ENCODE data around the gene OMA1.
A peak's percentile ranks its signal among the peaks of the same experiment; 100 is the strongest.
"Not testable (repeated sequence)": the region's sequence is repeated elsewhere in the genome, so short reads cannot be mapped to it uniquely, and the experiment has no call there.

Gene OMA1

DNA sequence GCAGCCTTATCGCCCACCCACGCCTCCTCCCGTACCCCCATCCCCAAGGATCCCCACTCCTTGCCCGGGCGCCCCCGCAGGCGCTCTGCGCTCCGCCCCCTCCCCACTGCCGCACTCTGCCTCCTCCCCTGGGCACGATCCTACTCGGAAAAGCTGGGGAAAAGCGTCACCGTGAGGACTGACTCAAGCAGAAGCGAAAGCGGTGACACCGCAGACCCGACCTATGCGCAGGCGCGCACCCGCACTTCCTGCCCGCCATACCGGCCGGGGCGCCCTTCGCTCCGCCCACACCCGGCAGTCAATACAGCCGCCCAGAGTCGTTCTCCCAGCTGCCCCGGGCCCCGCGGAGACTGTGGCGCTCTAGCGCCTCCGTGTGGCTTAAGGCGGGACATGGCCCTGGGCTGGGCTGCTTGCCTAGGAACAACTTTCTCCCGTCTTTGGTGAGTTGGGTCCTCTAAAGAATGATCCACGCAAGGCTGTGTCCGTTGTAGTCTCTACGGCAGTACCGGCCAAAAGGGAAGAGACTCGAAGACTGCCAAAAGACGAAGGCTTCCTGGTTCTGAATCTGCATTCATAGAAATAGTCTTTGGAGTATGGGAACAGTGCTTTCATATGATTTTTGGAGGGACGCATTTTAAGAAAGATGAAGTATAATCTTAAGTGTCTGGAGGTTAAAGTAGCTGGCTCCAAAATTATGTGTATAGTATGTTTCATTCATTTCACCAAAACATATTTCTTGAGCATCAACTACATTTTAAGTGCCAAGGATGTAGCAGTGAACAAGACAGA lies at the start of gene OMA1:
OMA1 (minus strand) TSS at position 207 of the 789 bp plus-strand sequence. CDS start 7,432 bp downstream, outside the sequence.
- DNase-seq: peak; percentile 96

GRCh38 chr1:58594546-58594945 lies 48.0 kb upstream of the OMA1 start:
- DNase-seq: no peak

DNA sequence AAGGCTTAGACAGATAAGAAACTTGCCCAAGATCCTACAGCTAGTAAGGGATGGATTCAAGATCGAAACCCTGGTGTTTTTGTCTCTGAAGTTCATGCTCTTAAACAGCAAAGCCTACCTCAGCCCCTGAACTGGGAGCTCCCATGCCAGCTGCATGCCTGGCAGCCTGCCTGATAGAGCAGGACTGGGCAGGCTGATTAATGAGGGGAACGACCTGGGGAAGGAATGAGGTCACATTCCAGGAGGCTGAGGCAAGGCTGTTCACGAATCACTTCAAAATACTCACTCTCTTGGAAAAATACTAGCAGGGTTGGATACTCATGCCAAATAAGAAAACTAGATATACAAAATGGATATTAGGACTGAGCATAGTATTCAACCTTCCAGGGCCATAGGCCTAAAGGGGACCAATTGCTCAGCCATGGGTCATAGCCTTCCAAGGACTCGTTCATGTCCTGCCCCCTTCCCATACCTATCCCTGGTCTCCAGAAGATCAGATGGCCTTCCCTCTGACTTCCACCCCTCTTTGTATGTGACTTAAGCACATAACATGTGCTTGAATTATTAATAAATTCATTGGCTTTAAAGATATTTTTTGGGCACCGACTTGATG lies 46.1 kb upstream of the OMA1 start:
- no peak for DNase-seq

DNA sequence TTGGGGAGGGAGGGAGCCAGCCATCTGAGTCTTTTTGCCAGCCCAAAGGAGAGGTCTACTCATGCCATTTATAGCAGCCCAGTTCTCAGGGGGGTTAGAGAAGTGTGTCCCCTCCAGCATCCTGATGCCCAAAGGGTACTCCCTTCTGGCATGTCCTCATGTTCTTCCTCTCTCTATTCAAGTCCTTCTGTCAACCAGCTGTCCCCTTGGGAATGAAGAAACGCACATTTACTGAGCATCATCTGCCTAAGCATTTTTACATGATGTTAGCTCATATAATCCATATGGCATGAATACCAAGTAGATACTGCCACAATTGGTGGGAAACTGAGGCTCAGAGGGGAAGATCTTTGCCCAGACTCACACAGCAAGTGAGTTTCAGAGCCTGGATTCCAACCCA lies 45.3 kb upstream of the OMA1 start:
- no peak for DNase-seq

DNA sequence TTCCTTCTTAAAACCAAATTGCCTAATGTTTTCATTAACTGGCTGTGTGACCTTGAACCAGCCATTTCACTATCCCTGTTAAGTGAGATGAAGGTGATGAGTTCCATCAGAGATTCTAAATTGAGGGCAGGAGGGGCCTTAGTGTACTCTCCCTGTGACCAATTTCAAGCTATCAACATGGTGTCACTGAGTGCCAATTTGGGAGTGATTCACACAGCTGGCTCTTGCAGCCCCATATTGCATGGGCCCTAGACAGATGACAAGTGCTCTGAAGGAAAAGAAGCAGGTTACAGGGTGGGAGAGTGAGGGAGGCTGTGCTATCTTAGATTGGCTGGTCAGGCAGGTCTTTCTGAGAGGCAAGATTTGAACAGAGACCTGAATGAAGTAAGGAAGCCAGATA lies 43.5 kb upstream of the OMA1 start:
- no peak for DNase-seq

DNA sequence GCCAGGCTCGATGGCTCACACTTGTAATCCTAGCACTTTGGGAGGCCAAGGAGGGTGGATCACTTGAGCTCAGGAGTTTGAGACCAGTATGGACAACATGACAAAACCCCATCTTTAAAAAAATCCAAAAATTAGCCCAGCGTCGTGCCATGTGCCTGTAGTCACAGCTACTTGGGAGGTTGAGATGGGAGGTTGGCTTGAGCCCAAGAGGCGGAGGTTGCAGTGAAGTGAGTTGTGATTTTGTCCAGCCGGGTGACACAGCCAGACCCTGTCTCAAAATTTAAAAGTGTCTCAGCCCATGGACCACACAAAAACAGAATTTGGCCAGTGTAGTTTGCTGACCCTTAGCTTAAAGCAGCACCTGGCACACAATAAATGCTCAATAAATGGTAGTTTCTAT lies 41.9 kb upstream of the OMA1 start:
- DNase-seq: no peak

- DNase-seq: no peak
Observed at GRCh38 chr1:58587667-58588066, 41.1 kb upstream of the OMA1 start.

GRCh38 chr1:58586271-58586670 lies 39.7 kb upstream of the OMA1 start:
- no peak for DNase-seq

- no peak for DNase-seq
Observed at GRCh38 chr1:58585581-58586151, 39.1 kb upstream of the OMA1 start.

DNA sequence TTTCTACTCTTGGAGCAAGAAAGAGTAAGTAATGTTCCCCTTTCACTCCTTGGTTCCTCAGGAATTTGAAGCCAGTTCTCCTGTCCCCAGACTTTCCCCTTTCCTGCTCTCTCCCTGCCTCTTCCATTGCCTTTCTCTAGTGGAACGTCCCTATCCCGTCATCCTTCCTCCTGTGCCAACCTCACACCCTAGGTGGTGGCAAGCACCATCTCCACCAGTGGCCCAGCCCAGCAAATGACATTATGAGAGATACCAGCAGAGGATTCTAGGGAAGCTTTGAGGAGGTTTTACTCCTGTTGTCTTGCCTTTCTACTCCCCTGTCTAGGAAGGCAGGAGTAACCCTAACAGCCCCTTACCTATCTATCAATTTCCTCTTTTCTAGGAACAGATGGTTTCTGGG lies 38.6 kb upstream of the OMA1 start:
- DNase-seq: no peak

DNA sequence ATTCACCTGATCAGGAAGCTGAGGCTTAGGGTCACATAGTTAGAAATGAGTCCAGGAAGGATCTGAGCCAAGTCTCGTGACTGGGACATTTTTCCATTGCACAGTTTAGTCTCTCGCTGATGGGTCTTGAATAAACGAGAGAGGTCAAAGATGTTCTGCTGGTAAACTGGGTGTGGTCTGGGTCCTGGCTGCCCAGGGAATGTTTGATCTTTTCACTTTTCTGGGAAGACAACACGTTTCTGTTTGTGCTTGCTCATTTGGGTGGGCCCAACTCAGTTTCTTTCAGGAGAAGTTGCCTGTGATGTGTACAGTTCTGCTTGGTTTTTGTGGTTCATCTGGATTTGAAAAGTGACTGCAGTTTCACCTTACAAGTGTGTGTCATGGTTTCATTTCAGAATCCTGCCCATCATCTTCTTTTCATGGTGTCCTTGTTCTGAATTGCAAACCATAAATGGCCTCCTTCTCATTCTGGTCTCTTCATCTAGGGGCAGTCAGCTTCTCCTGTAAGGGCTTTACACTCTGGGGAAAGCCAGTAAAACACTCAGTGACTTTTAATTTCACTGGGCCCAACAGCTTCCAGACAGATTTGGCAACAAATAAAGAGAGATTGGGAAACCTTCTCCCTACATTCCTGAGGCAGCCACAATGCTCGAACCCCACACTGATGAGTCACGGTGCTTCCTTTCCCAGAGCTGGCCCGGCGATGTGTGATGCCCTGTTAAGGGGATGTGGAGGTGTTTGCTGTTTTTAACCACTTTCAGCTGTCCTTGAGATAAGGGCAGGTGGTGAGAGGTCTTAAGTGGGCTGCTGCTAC lies 37.8 kb upstream of the OMA1 start:
- no peak for DNase-seq

- DNase-seq: no peak
Observed at GRCh38 chr1:58583496-58583895, 37.0 kb upstream of the OMA1 start.

- not testable (repeated sequence) for DNase-seq
Observed at GRCh38 chr1:58582143-58582542, 35.6 kb upstream of the OMA1 start.

GRCh38 chr1:58581641-58582040 lies 35.1 kb upstream of the OMA1 start:
- DNase-seq: no peak

DNA sequence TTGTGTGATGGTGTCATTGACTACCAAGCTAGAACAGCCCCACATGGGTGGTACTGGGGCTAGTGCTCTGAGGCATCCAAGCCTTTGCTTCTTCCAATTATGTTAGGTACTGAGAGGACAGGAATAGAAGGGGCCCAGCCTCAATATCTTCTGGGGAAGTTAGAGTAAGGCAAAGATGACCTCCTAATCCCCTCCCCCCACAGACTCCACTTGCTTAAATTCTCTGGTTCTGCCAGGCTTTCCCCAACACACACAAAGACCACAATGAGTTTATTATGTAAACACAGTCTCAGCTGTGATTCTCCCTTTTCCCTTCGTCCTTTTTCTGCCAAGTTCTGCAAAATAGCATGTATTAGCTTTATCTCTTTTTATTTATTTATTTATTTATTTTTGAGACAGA lies 33.7 kb upstream of the OMA1 start:
- DNase-seq: no peak

DNA sequence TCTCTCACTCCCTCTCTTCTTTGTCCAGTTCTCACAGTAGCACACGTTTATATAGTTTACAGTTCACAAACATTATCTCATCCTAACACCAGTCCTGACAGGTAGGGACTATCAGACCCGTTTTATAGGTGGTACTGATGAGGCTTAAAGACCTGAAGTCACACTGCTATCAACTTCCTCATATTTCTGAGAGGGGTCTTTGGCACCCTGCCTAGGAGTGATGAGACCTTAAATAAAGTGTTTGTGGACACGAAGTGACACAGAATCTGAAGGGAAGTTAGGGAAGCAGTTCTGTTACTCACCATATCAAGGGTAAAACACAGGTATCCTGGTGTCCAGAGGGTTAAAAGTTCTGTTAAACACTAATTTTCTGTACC lies 31.1 kb upstream of the OMA1 start:
- DNase-seq: no peak

DNA sequence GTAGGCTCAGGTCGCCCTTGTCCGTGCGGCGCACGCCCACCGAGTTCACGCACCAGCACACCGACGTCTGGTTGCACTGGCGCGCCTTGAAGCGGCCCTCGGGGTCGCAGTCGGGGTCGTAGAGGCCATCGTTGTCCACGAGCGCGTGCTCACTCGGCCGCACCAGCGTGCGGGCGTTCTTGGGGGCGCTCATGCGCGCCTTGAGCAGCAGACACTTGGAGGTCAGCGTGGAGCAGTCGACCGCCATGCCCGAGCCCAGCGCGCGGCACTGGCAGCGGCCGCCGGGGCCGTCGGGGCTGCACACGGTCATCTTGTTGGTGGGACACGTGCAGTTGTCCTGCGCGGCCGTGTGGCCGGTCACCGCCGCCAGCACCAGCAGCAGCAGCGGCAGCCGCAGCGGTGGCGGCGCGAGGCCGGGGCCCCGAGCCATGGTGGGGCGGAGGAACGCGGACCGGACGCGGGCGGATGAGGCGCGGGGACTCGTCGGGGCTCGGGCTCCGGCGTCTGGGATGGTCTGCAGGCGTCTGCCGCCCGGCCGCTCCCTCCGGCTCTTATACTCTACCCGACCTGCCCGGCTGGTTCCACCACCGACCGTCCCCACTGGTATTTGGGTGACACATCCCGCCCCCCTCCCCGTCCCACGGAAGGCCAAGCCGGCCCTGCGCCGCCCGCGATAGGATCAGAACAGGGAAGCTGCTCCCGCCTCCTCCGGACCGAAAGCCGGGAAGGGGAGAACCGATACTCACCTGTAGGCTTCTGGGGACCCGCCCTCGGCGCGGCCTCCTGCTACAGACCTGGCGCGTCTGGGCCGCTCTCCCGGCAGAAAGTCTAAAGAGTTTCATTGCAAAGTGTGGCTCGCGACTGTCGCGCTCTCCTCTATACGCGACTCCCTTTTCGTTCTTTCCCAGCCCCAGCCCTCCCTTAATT lies 30.5 kb upstream of the OMA1 start, which contains the start of gene TACSTD2:
TACSTD2 (minus strand) TSS at position 526 of the 927 bp plus-strand sequence; CDS start at position 430, 96 bp downstream.
- no peak for DNase-seq

GRCh38 chr1:58576325-58576726 lies 29.8 kb upstream of the OMA1 start:
- DNase-seq: no peak

- DNase-seq: no peak
Observed at GRCh38 chr1:58575551-58576324, 29.2 kb upstream of the OMA1 start.

DNA sequence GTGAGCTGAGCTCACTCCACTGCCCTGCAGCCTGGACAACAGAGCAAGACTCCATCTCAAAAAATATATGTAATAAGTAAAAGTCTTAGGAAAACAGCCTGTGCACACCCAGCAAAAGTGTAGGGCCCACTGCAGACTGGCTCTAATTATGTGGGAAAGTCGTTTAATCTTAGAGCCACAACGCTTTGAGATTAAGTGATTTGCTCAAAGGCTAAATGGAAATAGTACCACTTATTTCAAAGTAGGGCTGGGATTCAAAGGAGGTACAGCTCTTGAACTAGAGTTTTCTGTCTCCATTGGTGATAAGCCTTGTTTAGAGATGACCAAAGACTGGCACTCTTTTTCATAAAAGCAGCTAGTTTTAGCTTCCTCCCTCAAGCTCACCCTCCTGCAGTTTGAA lies 28.3 kb upstream of the OMA1 start:
- DNase-seq: no peak
